CD4-positive, alpha-beta T cell treated with Interleukin-21 for 1 hour (primary cell): ENCODE measurements around the gene PFKFB2.
A peak's percentile ranks its signal among the peaks of the same experiment; 100 is the strongest.
"Not testable (repeated sequence)": the region's sequence is repeated elsewhere in the genome, so short reads cannot be mapped to it uniquely, and the experiment has no call there.

Experiments
- DNase-seq: peaks from one replicate; pipeline ENCODE4 v3.0.0-alpha.2; 2020

The PFKFB2 gene

GRCh38 chr1:207041397-207041796 is 11.7 kb upstream of the PFKFB2 start:
- DNase-seq: not testable (repeated sequence)

DNA sequence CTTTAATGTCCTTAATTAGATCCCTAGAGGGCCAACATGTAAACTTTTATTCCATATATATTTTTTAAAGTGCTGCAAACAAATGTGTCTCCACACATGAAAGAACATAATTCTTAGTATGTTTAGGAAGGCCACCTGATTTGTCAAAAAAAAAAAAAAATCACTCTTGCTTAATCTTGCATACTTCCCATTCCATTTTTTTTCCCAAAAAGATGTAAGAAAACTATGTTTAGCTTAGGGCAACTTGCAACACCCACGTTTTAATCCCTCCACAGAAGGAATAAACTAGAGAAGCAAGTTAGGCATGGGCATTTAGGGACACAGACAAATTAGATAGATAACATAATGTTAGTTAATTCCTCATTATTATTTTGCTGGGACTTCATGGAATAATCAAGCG is 7.6 kb upstream of the PFKFB2 start:
- DNase-seq: no peak

- no peak for DNase-seq
Measured at GRCh38 chr1:207047505-207047904, 5.6 kb upstream of the PFKFB2 start.

DNA sequence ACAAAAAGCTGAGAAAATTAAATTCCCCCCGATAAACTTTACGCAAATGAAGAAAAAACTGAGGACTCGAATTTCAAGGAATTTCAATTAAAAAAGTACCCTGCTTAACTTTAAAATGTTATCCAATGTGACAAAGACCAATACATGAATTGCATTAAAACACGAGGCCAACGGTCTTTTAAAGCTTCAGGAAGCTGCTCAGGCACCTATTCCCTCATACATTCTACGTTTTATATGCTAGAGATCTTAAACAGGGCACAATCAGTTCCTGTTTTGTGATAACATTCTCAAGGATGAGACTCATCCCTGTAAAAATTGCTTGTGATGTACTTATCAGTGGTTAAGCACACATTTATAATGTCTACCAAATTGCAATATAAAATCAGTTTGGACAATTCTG is 5.0 kb upstream of the PFKFB2 start:
- DNase-seq: no peak

GRCh38 chr1:207049054-207049453 is 4.0 kb upstream of the PFKFB2 start:
- DNase-seq: no peak

- no peak for DNase-seq
Measured at GRCh38 chr1:207049514-207049913, 3.6 kb upstream of the PFKFB2 start.

DNA sequence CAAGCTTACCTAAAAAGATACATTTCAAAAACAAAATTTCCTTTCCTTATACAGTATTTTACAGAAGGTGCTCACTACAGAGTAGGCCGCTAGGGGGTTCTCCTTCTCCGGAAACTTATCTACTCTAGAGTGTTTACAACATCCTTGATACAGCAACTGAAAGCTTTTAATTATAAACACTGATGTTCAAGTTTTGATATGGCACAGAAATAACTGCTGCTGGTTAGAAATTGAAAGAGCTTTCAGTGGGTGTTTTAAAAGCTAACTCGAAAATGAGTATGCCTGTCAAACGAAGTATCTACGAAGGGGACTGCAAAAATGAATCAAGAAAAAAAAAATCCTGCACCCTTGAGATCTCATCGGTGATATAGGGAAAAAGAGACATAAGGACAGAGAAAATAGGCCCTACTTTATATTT is 3.1 kb upstream of the PFKFB2 start:
- peak; percentile 69 for DNase-seq

GRCh38 chr1:207050480-207051190 is 2.4 kb upstream of the PFKFB2 start:
- DNase-seq: peak; percentile 92

DNA sequence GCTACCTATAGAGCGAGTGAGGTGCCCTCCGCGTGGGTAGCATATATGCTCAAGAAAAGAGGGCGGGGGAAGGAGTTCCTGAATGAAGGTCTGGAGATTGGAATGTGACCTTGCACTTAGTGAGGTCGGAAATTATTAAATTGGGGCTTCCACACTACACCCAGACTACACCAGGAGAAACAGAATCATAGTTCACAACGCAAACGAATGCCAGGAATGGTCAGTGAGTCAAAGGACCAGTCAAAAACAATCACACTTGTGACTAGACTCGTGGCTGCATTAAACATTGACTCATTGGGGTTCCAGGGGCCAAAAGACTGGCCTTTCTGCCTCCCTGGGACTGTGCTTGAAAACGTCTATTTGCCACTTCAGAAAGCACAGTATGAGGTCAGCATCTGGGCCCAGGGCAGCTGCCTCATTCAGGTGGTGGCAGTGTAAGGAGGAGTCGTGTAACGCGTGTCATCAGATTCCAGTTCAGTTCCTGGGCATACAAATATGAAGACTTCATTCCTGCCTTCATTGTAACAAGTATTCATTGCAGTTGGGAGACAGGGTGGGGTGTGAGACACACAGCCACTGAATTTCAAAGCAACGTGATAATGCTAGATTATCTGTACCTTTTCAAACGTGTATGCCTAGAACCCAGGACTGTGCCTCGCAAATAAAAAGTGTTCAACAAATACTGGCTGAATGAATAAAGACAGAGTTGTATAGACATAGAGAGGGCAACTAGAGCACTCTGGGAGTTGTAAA is 1.7 kb upstream of the PFKFB2 start, which contains the start of gene YOD1:
TSS of gene YOD1 (minus strand) at position 18 of the 753 bp plus-strand sequence. CDS start 178 bp downstream, outside the sequence.
- no peak for DNase-seq

GRCh38 chr1:207054491-207054890 is 1.4 kb downstream of the PFKFB2 start:
- DNase-seq: no peak

DNA sequence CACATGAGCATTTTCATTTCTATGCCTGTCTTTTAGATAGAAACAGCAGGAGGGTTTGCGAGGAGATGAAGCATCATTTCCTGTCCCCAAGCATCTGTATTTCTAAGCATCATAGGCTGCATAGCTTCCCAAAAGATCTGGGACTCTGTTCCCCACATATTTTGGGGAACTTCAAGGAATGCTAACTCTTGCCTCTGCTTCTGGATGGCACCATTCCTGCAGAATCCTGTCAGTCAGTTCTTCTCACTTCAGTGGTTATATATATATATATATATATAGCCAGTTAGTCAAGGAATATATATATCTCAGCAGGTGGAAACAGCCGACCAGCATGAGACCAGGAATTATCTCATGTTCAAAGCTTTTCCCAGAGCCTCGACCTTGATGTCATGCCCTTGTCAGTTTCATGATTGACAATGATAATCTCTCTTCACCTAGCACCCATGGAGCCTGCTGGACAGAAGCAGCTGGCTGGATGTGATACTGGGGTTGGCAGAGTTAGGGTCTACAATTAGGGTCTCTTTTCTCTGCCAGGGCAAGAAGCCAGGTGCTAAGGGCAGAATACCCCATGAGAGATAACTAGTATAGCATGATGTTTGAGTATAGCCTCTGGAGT is 2.4 kb downstream of the PFKFB2 start:
- no peak for DNase-seq

DNA sequence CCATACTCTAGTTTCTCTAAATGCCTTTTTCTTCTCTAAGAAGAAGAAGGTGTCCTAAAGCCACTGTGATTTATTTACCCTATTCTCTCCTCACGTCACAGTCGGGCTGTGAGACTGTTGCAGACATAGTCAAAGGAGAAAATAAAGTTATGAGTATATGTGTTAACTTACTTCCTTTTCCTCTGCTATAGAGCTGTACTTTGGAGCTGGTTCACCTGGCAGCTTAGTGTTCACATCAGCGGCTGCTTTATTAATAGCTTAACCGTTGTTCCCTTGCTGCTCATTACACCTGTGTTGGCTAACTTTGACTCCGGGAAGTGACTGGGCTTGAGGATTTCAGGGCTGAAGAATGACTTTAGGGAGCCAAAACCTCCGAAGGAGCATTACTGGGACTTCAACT is 3.6 kb downstream of the PFKFB2 start:
- no peak for DNase-seq

- no peak for DNase-seq
Measured at GRCh38 chr1:207058252-207058651, 5.2 kb downstream of the PFKFB2 start.

DNA sequence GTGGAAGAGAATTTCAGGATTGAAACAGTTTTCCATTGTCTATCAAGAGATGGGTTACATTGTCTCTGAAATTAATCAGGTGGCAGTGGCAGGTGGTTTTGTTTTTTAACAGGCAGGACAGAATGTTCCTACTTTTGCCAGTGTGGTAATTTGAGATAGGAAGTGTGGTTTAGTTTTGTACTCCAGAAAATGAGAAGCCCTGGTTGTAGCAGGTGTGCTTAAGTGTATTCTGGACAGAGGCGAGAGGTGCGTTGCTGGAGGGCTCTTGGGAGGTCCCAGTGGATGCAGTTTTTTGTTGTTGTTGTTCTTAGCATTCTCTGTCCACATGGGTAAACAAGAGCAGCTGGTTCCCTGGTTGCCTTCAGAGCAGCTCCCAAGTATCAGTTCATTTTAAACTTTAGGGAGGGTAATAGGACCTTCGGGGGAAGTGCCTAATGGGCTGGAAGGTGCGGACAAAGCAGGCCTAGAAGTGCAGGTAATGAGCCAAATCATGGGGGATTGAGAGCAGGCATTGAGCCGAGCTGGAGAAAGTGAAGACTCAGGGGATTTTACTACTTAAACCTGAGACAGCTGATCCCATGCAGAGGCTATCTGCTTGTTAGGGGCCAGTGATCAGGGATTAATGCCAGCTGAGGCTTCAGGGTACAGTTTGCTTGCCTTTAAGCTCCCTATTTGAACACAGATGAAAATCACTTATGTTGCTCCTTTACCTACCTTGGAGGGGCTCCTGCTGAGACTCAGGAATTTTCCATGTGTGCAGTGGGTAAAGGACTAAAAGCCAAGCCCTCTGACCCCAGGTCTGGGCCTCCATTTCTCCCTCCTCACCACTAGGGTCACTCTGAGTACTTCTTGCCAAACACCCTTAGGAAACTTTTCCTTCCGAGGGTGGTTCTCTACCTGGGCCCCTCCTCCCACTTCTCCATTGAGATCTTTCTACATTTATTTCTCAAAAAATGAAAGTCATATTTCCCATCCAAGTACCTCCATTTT is 6.1 kb downstream of the PFKFB2 start:
- DNase-seq: no peak

DNA sequence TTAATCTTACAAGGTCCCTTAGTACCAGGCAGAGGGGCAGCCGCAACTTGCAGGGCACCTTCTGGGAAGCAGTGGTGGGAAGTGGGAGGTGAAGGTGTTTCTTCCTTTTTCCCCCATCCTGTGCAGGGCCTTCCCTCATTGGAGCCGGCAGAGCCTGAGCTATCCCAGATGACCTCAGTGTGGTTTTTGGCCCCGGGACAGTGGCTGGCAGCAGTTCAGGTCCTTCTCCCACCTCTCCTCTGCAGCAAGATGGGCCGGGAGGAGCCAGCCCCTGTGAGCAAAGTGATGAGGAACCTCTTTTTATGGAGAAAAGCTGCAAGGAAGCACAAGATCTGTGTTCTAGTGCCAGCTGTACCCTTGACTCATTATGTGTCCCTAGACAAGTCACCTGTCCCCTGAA is 6.8 kb downstream of the PFKFB2 start:
- DNase-seq: no peak

- no peak for DNase-seq
Measured at GRCh38 chr1:207060596-207060995, 7.5 kb downstream of the PFKFB2 start.

DNA sequence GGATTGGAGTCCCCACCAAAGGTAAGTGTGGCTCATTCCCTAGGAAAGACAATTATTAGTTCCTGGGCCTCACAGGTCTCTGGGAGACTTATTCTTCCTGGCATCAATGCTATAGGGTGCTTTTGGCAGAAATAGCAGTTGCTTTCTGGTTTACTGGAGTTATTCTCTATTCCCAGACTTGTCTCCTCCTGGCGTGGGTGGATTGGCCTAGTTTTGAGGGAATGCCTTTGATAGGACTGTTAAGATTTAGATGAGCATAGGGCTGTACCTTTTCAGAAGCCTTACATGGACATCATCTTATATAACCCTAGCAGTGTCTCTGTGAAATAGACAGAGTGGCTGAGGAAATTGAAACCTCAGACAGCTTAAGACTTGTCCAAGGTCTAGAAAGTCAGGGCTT is 9.0 kb downstream of the PFKFB2 start:
- DNase-seq: no peak

DNA sequence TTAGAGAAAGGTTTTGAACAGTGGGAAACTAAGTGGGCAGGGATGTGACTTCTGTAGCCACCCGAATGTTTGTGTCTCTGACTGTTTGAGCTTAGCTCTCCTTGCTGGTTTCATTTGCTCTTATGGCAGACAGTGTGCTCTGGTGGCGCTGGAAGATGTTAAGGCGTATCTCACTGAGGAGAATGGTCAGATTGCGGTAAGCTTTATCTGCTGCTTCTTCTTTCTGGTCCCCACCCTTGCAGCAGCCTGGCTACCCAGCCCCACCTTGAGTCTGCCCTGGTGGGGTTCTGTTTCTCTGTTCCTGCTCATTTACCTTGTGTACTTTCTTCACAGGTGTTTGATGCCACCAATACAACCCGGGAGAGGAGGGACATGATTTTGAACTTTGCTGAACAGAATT is 9.9 kb downstream of the PFKFB2 start:
- DNase-seq: no peak

DNA sequence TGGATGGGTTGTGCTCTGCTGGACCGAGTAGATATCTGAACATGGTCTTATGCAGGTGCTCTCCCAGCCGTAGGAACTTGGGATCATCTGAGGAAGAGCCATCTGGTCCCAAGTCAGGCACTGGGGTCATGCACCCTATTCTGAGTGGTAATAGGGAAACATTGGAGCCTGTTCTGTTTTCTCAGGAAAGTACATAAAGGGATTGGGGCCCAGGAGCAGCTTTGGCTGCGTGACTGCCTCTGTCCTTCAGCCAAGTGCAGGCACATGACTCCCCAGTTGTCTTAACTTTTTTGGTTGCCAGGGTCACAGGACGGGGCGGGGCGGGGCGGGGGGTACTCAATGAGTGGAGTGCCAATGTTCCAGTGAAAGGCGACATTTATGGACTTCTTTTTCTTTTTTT is 11.5 kb downstream of the PFKFB2 start:
- no peak for DNase-seq

DNA sequence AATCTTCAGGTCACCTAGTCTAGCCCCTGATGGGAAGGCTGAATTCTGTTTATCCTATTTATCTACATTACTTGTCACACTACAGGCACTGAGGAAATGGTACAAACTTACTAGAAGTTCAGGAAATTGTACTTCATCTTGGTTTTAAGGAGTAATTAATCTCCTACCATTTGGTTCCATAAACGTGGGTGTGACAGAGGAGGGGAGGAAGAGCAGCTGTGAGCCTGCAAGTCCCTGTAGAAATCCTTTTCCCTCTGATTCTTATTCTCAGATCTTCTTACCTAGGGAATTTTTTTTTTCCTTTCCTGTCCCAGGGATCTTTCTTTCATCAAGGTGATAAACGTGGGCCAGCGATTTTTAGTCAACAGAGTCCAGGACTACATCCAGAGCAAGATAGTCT is 14.1 kb downstream of the PFKFB2 start:
- DNase-seq: no peak

GRCh38 chr1:207067665-207068064 is 14.6 kb downstream of the PFKFB2 start:
- DNase-seq: no peak

- DNase-seq: no peak
Measured at GRCh38 chr1:207069061-207069460, 16.0 kb downstream of the PFKFB2 start.
